DND-41 (cell line): ENCODE data around the gene DCAF10.
"Not testable (repeated sequence)": the region's sequence is repeated elsewhere in the genome, so short reads cannot be mapped to it uniquely, and the experiment has no call there.

Experiments used
- ATAC-seq: fragments of 200-7000 bp; cut with Tn5 transposase; 3 replicates; pipeline ENCODE4 v1.9.1; 2021; ENCODE audit warnings: low read depth; ENCODE audit not compliant: insufficient read depth
- DNase-seq: peaks from one replicate; pipeline ENCODE4 v3.0.0-alpha.2; 2020
- H2AFZ ChIP-seq: 2 replicates; pipeline ENCODE4 v1.6.0; 2012; ENCODE audit warnings: low read depth, low read length
- H3K27ac ChIP-seq: 2 replicates; pipeline ENCODE4 v1.5.1; 2012; ENCODE audit warnings: low read length, inconsistent platforms
- H3K27me3 ChIP-seq: fragments of 200-600 bp; sonication (generic); 2 replicates; pipeline ENCODE4 v1.6.0; 2012; ENCODE audit warnings: low read length, mild to moderate bottlenecking, inconsistent platforms; ENCODE audit not compliant: insufficient read depth, poor library complexity
- H3K36me3 ChIP-seq: 2 replicates; pipeline ENCODE4 v1.5.1; 2012; ENCODE audit warnings: low read length, inconsistent platforms; ENCODE audit not compliant: insufficient read depth
- H3K4me1 ChIP-seq: 2 replicates; pipeline ENCODE4 v1.5.1; 2012; ENCODE audit warnings: mild to moderate bottlenecking, low read length; ENCODE audit not compliant: insufficient read depth
- H3K4me2 ChIP-seq: 2 replicates; pipeline ENCODE4 v1.6.0; 2012; ENCODE audit warnings: mild to moderate bottlenecking, moderate library complexity, low read length, inconsistent platforms; ENCODE audit not compliant: insufficient read depth
- H3K4me3 ChIP-seq, 2 experiments: fragments of 200-600 bp in 1 of 2; shearing (Covaris generic) in 1 of 2; 2 replicates each; pipeline ENCODE4 v1.5.1; 2012 to 2016; ENCODE audit warnings: inconsistent platforms in 2 of 2, low read length in 2 of 2, mild to moderate bottlenecking in 2 of 2, low read depth in 1 of 2, moderate library complexity in 1 of 2
- H3K79me2 ChIP-seq: 2 replicates; pipeline ENCODE4 v1.6.0; 2012; ENCODE audit warnings: low read length, inconsistent platforms; ENCODE audit not compliant: insufficient read depth
- H3K9ac ChIP-seq: 2 replicates; pipeline ENCODE4 v1.6.0; 2012; ENCODE audit warnings: low read depth, mild to moderate bottlenecking, inconsistent platforms, low read length, moderate library complexity
- H3K9me3 ChIP-seq: 2 replicates; pipeline ENCODE4 v1.5.1; 2012; ENCODE audit warnings: low read length, moderate library complexity, mild to moderate bottlenecking, inconsistent platforms; ENCODE audit not compliant: insufficient read depth, severe bottlenecking
- H4K20me1 ChIP-seq: 2 replicates; pipeline ENCODE4 v1.6.0; 2012; ENCODE audit warnings: low read length; ENCODE audit not compliant: insufficient read depth
- EZH2 ChIP-seq: IDR thresholded peaks from 3 replicates; pipeline ENCODE4 v1.6.1; 2012; ENCODE audit warnings: borderline replicate concordance, low read depth, mild to moderate bottlenecking, moderate library complexity, low read length, inconsistent platforms; ENCODE audit not compliant: severe bottlenecking
- TF ChIP-seq, protein P1 (sequence below): IDR thresholded peaks from 2 replicates; pipeline ENCODE4 v1.5.1; 2012; ENCODE audit warnings: borderline replicate concordance, low read length, moderate library complexity, mild to moderate bottlenecking; ENCODE audit not compliant: poor library complexity, severe bottlenecking; ENCODE audit errors: extremely low read depth

The DCAF10 gene

DNA sequence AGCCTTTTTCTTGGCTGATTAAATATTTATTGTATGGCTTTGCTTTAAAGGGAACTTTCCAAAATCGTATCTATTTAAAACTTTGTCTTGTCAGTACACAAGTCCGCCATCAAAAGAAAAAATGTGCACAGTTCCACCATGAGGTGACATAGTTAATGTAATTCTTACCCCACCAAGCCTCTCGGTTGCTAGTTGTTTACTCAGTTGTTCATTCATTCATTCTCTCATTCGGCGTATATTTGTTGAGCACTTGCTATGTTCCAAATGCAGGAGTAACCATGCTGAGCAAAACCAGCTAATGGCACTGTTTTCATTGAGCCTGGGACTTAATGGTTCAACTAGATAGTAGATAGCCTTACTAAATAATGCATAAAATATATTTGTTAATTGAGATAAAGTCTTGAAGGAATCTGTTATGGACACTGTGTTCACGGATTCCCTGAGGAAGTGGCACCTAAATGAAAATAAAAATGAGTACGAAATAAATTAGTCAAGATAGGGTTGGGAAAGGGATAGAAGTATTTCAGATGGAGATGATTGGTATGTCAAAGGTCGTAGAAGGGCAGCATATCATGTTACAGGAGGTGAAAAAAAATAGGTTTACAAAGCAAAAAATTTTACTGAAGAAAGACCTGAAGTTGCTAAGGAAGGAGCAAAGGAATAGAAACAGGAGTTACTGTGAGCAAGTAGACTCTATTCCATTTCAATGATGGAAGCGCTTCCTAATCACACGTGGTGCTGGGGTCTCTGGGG is 1.5 kb downstream of the DCAF10 start:
- H3K4me3 ChIP-seq, result peak overlapping the region; percentile 51 to 95; a peak in 3 of 4 replicates
- peak overlapping the region; percentile 85 for H3K9ac ChIP-seq
- H4K20me1 ChIP-seq, result peaks cover 20% of the 10 kb centered on the region
- TF ChIP-seq, protein P1, sequence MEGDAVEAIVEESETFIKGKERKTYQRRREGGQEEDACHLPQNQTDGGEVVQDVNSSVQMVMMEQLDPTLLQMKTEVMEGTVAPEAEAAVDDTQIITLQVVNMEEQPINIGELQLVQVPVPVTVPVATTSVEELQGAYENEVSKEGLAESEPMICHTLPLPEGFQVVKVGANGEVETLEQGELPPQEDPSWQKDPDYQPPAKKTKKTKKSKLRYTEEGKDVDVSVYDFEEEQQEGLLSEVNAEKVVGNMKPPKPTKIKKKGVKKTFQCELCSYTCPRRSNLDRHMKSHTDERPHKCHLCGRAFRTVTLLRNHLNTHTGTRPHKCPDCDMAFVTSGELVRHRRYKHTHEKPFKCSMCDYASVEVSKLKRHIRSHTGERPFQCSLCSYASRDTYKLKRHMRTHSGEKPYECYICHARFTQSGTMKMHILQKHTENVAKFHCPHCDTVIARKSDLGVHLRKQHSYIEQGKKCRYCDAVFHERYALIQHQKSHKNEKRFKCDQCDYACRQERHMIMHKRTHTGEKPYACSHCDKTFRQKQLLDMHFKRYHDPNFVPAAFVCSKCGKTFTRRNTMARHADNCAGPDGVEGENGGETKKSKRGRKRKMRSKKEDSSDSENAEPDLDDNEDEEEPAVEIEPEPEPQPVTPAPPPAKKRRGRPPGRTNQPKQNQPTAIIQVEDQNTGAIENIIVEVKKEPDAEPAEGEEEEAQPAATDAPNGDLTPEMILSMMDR, result no peak
- TF ChIP-seq EZH2, result no peak
- peaks cover 71% of the 10 kb centered on the region for H3K79me2 ChIP-seq
- peak overlapping the region; percentile 30; the same call in 1 of the 2 replicates for H2AFZ ChIP-seq
- H3K27me3 ChIP-seq, result no peaks in the 10 kb centered on the region
- DNase-seq, result no peak
- peak overlapping the region; percentile 97 for H3K4me2 ChIP-seq
- H3K9me3 ChIP-seq, result no peaks in the 10 kb centered on the region
- ATAC-seq, result no peak
- H3K36me3 ChIP-seq, result peaks cover 6% of the 10 kb centered on the region; the same call in 1 of the 2 replicates
- H3K4me1 ChIP-seq, result peaks cover 34% of the 10 kb centered on the region
- peak overlapping the region; percentile 67 for H3K27ac ChIP-seq

DNA sequence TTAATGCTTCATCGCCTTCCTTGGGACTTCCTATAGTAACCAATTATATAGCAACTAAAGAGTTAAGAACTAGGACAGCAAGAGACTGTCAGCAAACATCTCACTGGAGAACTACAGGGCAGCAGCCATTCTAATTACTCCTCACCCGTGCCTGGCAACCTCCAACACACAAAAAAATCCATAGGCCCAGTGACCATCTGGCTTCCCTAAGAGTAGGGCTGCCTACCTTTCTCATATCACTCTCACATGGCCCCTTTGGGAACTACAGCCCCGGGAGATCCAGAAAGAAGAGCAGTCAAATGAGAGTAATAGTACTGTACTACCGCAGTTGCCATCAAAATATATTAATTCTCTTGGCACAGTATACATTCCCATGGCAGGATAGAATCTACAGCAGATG is 5.7 kb downstream of the DCAF10 start:
- DNase-seq (no peak), ATAC-seq (no peak)
- Histone ChIP-seq H3K9ac (no peak overlapping the region), H3K36me3 (peaks cover 11% of the 10 kb centered on the region), H3K4me3 (no peak overlapping the region), H3K9me3 (no peaks in the 10 kb centered on the region), H4K20me1 (peaks cover 17% of the 10 kb centered on the region), H2AFZ (no peak overlapping the region), H3K27ac (no peak overlapping the region), H3K27me3 (no peaks in the 10 kb centered on the region), H3K79me2 (peaks cover 80% of the 10 kb centered on the region), H3K4me2 (no peak overlapping the region), H3K4me1 (peaks cover 22% of the 10 kb centered on the region)
- TF ChIP-seq, protein P1, result no peak
- no peak for TF ChIP-seq EZH2

DNA sequence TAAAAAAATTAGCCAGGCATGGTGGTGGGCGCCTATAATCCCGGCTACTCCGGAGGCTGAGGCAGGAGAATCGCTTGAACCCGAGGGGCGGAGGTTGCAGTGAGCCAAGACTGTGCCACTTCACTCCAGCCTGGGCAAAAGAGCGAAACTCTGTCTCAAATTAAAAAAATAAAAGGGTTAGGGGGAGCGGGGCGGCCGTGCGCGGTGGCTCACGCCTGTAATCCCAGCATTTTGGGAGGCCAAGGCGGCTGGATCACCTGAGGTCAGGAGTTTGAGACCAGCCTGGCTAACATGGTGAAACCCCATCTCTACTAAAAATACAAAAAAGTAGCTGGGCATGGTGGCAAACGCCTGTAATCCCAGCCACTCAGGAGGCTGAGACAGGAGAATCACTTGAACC is 9.1 kb downstream of the DCAF10 start:
- ATAC-seq, H3K4me3 ChIP-seq, H3K4me1 ChIP-seq, H3K27ac ChIP-seq, H3K4me2 ChIP-seq, H3K36me3 ChIP-seq, H3K27me3 ChIP-seq, H3K9ac ChIP-seq, H4K20me1 ChIP-seq, H3K9me3 ChIP-seq, DNase-seq, H2AFZ ChIP-seq: not testable (repeated sequence)
- H3K79me2 ChIP-seq, result peaks cover 62% of the 10 kb centered on the region

DNA sequence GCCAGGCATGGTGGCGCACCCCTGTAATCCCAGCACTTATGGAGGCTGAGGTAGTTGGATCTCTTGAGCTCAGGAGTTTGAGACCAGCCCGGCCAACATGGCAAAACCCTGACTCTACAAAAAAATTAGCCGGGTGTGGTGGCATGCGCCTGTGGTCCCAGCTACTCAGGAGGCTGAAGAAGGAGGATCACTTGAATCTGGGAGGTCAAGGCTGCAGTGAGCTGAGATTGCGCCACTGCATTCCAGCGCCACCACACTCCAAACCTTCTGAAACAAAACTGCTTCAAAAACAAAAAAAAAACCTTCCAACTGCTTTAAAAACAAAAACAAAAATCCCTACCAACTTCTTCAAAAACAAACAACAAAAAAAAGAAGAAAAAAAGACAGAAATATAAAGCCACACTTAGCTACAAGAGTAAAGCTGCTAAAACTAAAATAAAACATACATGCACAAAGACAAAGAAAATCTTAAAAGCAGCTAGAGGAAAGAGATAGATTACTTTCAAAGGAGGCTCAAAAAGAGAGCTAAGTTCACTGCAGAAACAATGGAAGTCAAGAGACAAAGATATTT is 11.4 kb downstream of the DCAF10 start:
- Histone ChIP-seq H3K36me3 (peaks cover 5% of the 10 kb centered on the region; the same call in 1 of the 2 replicates), H3K4me2 (no peak overlapping the region), H3K4me3 (no peak overlapping the region), H4K20me1 (no peaks in the 10 kb centered on the region; the same call in 1 of the 2 replicates), H3K9ac (no peak overlapping the region), H3K79me2 (peaks cover 53% of the 10 kb centered on the region), H3K9me3 (no peaks in the 10 kb centered on the region), H3K27me3 (no peaks in the 10 kb centered on the region), H3K27ac (no peak overlapping the region), H3K4me1 (no peaks in the 10 kb centered on the region), H2AFZ (no peak overlapping the region)
- TF ChIP-seq EZH2, result no peak
- TF ChIP-seq, protein P1, result no peak
- DNase-seq (no peak), ATAC-seq (no peak)
